ENCODE data around the gene EFHC1. TPM values are rescaled to one million over a fixed set of nuclear protein-coding genes. Genes with fewer than 3 reads are reported as not detected.

EFHC1 gene
- total and polyA plus RNA-seq, 2 of the 13 experiments (the other 11 are each of a cell fraction or from before 2014, with no cell fraction given), result 23.4 to 29.5 TPM

DNA sequence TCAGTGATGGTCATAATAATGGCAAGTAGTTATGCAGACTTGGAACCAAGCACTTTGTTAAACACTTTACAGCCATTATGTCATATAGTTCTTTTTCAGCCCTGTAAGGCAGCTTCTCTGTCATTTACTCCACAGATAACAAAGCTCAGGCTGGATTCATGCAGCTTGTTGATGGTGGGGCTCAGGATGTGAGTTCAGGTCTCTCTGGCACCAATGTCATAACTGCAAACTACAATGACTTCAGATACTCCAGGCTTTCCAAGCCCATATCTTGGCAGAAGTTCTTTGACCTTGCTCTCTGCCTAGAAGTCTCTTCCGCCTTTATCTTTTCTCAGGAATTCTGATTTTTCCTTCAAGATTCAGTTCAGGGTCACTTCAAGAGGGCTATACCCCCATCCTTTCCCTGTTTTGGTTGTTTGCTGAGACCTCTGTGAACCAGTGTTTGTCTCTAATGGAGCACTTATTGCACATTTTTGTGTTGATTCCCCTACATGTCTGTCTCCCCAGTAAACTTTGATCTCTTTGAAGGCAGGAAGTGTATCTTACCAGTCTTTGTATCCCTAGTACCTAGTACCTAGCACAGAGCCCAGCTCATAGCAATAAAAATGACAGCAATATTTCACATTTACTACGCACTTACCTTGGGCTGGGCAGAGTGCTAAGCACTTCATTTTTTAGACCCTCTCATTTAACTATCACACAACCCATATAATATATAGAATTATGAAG, 19.7 kb upstream of the EFHC1 start:
- H3K9me3 ChIP-seq (ENCODE audit: low read length), result no peaks in the 10 kb centered on the region
- BruUV-seq (replicated peaks), result no TSS peak
- FAIRE-seq, result no peak
- peak overlapping the region; percentile 49 for H3K27ac ChIP-seq (ENCODE audit: extremely low read length, insufficient read depth, low read length)
- in situ Hi-C loops (cut with HindIII; ENCODE audit: extremely low pct_ligation_motif_present, low pct_unique_long_range_greater_than_20kb), result no loop called here
- H3K4me3 ChIP-seq (replicated peaks in 1 of 3; ENCODE audit: insufficient read depth in 1 of 3, low read depth in 2 of 3, low read length in 3 of 3), result no peak overlapping the region
- ChIA-PET POLR2A (interaction anchor here (1.2 to 2.2 kb wide), 3 partner anchors 10 to 115 kb away, joined by 5 to 19 read pairs (median 12); partner anchors contain the start of gene MCM3), CTCF (ENCODE audit: low intra/inter-chr PET ratio, low total read pairs) (interaction anchor here (0.7 to 3.3 kb wide), 8 partner anchors 11 to 263 kb away, joined by 3 to 74 read pairs (median 4); partner anchors contain the start of gene MCM3)
- no peaks in the 10 kb centered on the region for H3K27me3 ChIP-seq (ENCODE audit: control insufficient read depth in 1 of 2, insufficient read depth in 2 of 2, low read length in 2 of 2)
- H3K36me3 ChIP-seq (replicated peaks in 1 of 2; ENCODE audit: control insufficient read depth in 1 of 2, insufficient read depth in 2 of 2, low read length in 2 of 2), result peaks cover 13 to 30% of the 10 kb centered on the region in 2 experiments
- H3K79me2 ChIP-seq (ENCODE audit: insufficient read depth, low read length), result peaks cover 17% of the 10 kb centered on the region
- no peak overlapping the region for H2AFZ ChIP-seq (ENCODE audit: low read length)
- ATAC-seq, result peak; percentile 70
- peak overlapping the region; percentile 52 for H3K4me2 ChIP-seq (ENCODE audit: low read depth, low read length)
- H3K9ac ChIP-seq (ENCODE audit: insufficient read depth, low read depth, low read length), result peak overlapping the region; percentile 18; the same call in 1 of the 2 replicates
- WGBS (ENCODE audit: low lambda C conversion rate), result 74% methylated on average over 2 of the region's 2 CpGs
- peak; percentile 68 for DNase-seq (ENCODE audit: low spot score)
- no peaks in the 10 kb centered on the region for H4K20me1 ChIP-seq (ENCODE audit: insufficient read depth, low read length)
- intact Hi-C loops (cut with micrococcal nuclease; ENCODE audit: unreplicated experiment), result loop anchor here (1.0 to 2.0 kb wide), 3 partner anchors 37 to 238 kb away; partner anchors contain the start of gene MCM3
- H3K4me1 ChIP-seq (ENCODE audit: insufficient read depth, low read length), result peaks cover 52% of the 10 kb centered on the region
- TF ChIP-seq ZNF501 (CRISPR knock-in tag; IDR thresholded peaks at IDR 0.05) (peak; percentile 60; the same call in 1 of the 2 replicates), EP300 (IDR thresholded peaks at IDR 0.05; ENCODE audit: low read depth in 2 of 2, low read length in 2 of 2) (peak in 1 of 2 experiments; percentile 21; a peak in 1 of 4 replicates), EP300 (CRISPR knock-in tag; IDR thresholded peaks at IDR 0.05; ENCODE audit: borderline replicate concordance) (no peak), YEATS2 (CRISPR knock-in tag; IDR thresholded peaks at IDR 0.05; ENCODE audit: borderline replicate concordance) (0 out of 2 replicates have a peak, but pooled peaks have one; percentile 29), SOX13 (IDR thresholded peaks at IDR 0.05) (no peak), SOX13 (CRISPR knock-in tag; conservative IDR thresholded peaks at IDR 0.05 in 1 of 2, IDR thresholded peaks at IDR 0.05 in 1 of 2) (peak in 1 of 2 experiments; percentile 39; a peak in 1 of 4 replicates), NR2F2 (IDR thresholded peaks at IDR 0.05; ENCODE audit: borderline replicate concordance, low read depth) (no peak), ZNF672 (CRISPR knock-in tag; IDR thresholded peaks at IDR 0.05) (no peak), RXRB (CRISPR knock-in tag; IDR thresholded peaks at IDR 0.05; ENCODE audit: borderline replicate concordance) (peak; percentile 66; the same call in 1 of the 2 replicates), ZBTB7B (CRISPR knock-in tag; IDR thresholded peaks at IDR 0.05) (0 out of 2 replicates have a peak, but pooled peaks have one; percentile 11), ARID5B (CRISPR knock-in tag; IDR thresholded peaks at IDR 0.05) (peak; percentile 68; the same call in 1 of the 2 replicates), SAP130 (CRISPR knock-in tag; IDR thresholded peaks at IDR 0.05; ENCODE audit: low read depth) (peak; percentile 54; the same call in 1 of the 2 replicates), NCOA1 (CRISPR knock-in tag; IDR thresholded peaks at IDR 0.05) (no peak)
- TF ChIP-seq, protein P1, sequence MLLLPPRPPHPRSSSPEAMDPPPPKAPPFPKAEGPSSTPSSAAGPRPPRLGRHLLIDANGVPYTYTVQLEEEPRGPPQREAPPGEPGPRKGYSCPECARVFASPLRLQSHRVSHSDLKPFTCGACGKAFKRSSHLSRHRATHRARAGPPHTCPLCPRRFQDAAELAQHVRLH (CRISPR knock-in tag; IDR thresholded peaks at IDR 0.05; ENCODE audit: borderline replicate concordance, low read depth), result peak; percentile 76; the same call in 1 of the 2 replicates
- TF ChIP-seq, protein P2, sequence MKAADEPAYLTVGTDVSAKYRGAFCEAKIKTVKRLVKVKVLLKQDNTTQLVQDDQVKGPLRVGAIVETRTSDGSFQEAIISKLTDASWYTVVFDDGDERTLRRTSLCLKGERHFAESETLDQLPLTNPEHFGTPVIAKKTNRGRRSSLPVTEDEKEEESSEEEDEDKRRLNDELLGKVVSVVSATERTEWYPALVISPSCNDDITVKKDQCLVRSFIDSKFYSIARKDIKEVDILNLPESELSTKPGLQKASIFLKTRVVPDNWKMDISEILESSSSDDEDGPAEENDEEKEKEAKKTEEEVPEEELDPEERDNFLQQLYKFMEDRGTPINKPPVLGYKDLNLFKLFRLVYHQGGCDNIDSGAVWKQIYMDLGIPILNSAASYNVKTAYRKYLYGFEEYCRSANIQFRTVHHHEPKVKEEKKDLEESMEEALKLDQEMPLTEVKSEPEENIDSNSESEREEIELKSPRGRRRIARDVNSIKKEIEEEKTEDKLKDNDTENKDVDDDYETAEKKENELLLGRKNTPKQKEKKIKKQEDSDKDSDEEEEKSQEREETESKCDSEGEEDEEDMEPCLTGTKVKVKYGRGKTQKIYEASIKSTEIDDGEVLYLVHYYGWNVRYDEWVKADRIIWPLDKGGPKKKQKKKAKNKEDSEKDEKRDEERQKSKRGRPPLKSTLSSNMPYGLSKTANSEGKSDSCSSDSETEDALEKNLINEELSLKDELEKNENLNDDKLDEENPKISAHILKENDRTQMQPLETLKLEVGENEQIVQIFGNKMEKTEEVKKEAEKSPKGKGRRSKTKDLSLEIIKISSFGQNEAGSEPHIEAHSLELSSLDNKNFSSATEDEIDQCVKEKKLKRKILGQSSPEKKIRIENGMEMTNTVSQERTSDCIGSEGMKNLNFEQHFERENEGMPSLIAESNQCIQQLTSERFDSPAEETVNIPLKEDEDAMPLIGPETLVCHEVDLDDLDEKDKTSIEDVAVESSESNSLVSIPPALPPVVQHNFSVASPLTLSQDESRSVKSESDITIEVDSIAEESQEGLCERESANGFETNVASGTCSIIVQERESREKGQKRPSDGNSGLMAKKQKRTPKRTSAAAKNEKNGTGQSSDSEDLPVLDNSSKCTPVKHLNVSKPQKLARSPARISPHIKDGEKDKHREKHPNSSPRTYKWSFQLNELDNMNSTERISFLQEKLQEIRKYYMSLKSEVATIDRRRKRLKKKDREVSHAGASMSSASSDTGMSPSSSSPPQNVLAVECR (CRISPR knock-in tag; IDR thresholded peaks at IDR 0.05; ENCODE audit: borderline replicate concordance), result no peak
